Measurements from ENCODE around the gene NABP2.
"Not testable (repeated sequence)": the region's sequence is repeated elsewhere in the genome, so short reads cannot be mapped to it uniquely, and the experiment has no call there.

Gene NABP2

DNA sequence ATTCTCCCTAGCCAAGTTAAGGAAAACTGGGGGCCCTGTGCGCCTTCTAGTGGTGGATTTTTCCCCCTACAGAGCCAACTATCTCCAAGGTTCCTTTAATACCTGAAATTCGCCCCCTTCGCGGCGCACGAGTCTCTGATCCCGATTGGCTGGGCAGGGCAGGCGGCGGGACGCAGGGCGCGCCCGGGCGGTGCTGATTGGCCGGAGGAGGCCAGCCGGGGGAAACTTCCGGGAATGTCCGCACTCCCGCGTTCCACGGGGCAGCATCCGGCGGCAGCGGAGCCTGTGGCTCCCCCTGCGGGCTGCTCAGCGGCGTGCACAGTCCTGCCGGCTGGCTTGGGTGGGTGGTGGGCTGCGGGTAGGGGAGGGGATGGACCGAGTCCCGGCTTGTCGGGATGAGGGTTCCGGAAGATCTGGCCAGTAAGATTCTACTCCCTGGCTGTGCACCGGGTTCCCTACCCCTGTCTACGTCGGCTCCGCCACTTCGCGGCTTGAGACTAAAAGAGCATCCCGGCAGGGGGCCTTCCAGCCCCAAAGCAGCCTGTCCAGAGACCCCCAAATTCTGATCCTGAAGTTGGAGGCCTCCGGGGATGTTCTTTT, at the start of gene NABP2:
NABP2 (plus strand) TSS at position 241 of the 600 bp plus-strand sequence. CDS start 515 bp downstream, outside the sequence.
- peak; percentile 97 to 98 for DNase-seq

DNA sequence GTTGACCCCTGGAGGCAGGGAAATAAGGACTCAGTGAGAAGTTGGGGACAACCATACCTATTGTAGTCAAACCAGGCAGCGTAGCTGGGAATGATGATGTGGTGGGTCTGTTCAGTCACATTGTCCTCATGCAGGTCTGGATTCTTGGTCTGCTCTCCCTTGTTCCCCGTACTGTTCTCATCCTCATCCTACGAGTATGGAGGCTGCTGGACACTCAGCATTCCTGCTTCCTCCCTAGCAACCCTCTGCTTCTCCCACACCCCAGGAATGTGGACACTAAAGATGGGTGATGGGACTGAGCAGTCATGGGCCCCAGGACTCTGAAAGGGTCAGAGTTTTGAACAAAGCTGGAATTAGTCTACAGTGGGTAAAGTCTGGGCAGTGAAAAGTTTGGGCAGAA, 45.8 kb upstream of the NABP2 start:
- no peak for DNase-seq

DNA sequence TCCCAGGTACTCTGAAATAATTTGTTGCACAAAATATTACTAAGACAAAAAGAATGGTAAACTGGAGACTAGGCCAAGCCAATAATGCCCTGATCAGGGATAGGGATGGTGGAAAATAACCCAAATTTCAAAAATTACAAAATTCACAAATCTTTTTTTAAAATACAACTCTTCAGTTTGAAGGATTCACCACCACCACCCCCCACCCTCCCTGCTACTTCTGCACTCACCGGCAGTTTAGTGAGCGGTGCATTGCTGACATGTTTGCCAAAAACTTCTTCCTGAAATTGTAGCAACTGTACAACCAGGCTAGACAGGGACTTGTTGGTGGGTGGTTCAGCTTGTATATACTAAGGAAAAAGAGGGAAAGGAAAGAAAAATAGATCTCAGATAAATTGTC, 37.2 kb upstream of the NABP2 start:
- DNase-seq: no peak

- DNase-seq: no peak
These were observed 35.9 kb upstream of the NABP2 start for GRCh38 chr12:56188131-56188777.

- DNase-seq: no peak
These were observed 35.4 kb upstream of the NABP2 start for GRCh38 chr12:56188778-56189098.

- peak; percentile 88 to 89 for DNase-seq
These were observed 34.8 kb upstream of the NABP2 start, which contains the start of gene SMARCC2 for GRCh38 chr12:56189099-56189917. Gene SMARCC2, minus strand, starts transcription at chr12:56189483. Its CDS starts 22 bp downstream, at chr12:56189461.

DNA sequence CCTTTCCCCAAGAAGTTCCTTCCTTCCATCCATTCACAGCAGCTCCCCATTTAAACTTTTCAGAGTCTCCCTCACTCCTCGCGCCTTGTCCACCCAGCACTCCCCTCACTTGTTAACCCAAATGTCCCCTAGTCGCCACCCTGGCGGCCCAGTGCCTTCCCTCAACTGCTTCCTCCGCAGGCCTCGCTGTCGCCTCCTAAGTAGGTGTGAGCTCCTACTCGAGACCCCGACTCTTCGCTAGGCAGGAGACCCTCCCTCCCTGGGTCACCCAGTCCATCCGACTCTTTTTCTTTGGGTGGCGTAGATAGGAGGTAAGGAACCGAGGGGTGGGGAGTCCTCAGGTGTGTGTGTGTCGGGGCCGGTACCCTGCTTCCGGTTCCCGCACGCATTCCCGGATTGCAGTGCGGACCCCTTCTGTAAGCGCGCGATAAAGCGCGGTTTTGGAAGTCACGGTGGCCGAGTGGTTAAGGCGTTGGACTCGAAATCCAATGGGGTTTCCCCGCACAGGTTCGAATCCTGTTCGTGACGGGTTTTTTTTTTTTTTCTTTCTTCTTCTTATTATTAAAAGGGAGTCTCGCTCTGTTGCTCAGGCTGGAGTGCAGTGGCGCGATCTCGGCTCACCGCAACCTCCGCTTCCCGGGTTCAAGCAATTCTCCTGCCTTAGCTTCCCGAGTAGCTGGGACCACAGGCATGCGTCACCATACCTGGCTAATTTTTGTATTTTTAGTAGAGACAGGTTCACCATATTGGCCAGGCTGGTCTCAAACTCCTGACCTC, 34.0 kb upstream of the NABP2 start:
- peak; percentile 92 to 94 for DNase-seq

DNA sequence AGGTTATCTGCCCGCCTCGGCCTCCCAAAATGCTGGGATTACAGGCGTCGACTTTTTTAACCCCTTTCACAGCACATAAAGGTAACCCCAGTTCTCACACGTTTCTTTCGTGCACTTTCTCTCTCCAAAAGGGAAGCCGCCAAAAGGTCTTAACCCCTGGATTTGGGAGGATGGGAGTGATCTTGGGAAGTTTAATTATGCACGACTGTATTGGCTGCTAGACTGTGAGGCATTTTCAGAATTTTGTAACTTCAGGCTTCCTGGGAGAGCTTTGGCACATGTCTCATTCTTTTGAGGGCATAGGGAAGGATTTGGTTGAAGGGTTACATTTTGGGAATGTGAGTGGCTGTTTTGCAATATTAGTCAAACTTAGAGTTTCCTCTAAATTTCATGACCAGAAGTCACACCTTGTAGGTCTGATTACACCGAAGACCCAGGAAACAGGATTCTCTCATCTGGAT, 33.4 kb upstream of the NABP2 start:
- no peak for DNase-seq

GRCh38 chr12:56192582-56192981, 31.6 kb upstream of the NABP2 start:
- DNase-seq: no peak

DNA sequence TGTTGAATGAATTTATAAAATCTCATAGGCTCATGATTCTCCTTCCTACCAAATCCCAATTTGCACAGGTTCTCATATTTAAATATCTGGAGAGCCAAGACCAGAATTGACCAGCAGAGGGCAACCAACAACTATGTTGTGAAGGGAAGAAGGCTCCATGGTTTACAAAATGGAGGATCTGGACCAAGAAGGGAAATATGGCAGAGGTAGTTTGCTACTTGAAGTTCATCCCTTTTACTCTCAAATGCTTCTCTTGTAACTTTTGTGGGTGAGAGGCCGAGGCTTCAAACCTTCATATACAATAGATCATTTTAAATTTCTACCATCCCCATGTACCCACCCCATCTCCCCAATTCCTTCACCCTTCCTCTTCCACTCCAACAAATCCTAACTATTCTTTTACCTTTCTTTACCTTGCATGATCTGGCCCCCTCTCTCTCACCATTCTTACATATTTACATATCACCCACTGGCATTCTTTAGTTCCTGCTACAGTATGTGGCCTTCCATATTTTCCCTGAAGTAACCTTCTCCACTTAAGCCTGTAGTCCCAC, 31.0 kb upstream of the NABP2 start:
- peak; percentile 73 to 83 for DNase-seq

DNA sequence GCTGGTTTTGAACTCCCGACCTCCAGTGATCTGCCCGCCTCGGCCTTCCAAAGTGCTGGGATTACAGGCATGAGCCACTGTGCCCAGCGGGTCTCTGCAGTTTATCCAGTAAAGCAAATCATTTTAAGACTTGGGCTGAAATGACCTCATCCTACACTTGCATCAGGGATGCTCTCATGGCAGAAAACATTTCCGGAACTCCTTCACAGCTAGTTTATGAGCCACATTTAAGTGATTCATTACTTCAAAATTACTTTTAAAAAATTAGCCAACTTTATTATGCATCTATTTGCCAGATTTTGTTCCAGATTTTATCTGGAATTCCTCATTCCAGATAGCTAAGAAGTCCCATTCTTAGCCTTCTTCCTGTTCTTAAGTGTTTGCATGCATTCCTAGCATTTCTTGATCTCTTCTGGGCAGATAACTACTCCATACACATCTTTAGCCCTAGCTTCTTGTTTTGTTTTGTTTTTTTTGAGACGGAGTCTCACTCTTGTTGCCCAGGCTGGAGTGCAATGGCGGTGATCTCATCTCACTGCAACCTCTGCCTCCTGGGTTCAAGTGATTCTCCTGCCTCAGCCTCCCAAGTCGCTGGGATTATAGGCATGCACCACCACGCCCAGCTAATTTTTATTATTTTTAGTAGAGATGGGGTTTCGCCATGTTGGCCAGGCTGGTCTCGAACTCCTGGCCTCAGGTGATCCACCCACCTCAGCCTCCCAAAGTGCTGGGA, 27.2 kb upstream of the NABP2 start:
- DNase-seq: not testable (repeated sequence)

- DNase-seq: no peak
These were observed 26.1 kb upstream of the NABP2 start for GRCh38 chr12:56197921-56198635.

- no peak for DNase-seq
These were observed 25.3 kb upstream of the NABP2 start for GRCh38 chr12:56198836-56199235.

GRCh38 chr12:56202366-56202765, 21.8 kb upstream of the NABP2 start:
- DNase-seq: no peak

- no peak for DNase-seq
These were observed 21.3 kb upstream of the NABP2 start for GRCh38 chr12:56202838-56203237.

DNA sequence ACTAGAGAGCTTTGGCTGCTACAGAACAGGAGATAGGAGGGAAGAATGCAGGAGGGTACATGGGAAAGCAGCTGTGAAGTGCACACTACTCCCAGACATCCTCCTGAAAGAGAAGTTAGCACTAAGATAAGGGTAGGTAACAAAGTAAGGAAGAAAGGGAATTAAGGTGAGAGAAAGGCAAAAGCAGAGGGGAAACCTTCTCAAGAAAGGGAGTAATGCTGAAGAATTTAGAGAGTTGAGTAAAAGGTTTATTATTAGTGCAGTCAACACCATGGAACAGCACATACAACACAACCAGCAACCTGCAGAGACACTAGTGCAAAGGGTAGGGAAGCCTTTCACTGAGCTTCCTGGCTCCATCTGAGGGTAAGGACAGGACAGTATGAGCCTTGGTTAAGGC, 19.9 kb upstream of the NABP2 start:
- no peak for DNase-seq

DNA sequence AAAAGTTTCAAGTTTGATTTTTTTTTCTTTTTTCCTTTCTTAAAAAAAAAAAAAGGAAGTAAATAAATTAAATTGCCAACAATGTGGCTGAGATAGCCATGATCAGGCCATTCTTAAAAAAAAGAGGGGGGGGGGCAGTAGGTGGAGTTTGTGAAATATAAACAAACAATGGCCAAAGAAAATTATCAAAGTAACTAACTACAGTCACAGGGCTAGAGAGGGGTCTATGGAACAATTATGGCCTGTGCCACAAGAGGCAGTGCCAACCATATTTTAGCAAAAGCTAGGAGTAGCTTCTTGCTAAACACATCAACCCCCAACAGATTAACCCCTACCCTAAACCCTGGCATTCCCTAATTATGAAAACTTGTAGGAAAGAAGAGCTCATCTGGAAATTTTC, 18.7 kb upstream of the NABP2 start:
- DNase-seq: no peak

DNA sequence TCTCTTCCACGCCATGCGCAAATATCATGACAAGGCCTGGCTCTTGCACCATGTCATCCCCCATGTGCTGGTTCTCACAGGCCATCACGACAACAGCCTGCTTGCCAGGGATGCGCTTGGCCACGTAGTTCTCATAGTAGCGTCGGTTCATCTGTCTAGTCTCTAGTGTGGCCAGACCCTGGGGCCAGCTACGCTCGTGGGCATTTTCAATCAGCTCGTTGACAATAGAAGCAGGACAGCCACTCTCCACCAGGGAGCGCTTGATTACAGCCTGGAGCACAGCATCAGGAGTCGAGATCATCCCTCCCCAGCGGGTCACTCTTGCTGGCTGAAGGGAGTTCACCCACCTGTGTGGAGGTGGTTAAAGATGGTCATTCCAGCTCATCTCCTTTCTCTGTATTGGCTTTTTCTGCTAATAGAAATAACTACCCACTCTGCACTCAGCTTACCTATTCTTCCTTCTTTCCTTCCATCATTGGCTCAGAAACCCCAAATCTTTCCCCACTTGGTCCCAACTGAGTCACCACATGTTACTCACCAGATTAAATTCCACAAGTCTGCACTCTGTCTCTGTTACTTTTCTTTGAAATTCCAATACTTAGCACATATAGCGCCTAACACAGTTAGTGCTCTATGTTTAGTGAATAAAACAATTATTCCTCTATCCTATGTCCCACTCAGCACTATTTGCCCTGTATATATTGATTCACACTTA, 17.5 kb upstream of the NABP2 start:
- DNase-seq: peak; percentile 33 to 53

- no peak for DNase-seq
These were observed 16.1 kb upstream of the NABP2 start for GRCh38 chr12:56208006-56208405.

GRCh38 chr12:56212361-56212760, 11.8 kb upstream of the NABP2 start:
- DNase-seq: no peak

- DNase-seq: no peak
These were observed 10.3 kb upstream of the NABP2 start for GRCh38 chr12:56213878-56214277.
